Ishikawa (cell line): ENCODE results near the gene ACOXL.

Source experiments
- CEBPB ChIP-seq: IDR thresholded peaks from 2 replicates; pipeline ENCODE4 v1.6.1; 2012
- CREB1 ChIP-seq: IDR thresholded peaks from 2 replicates; pipeline ENCODE4 v1.6.1; 2012; ENCODE audit warnings: low read depth
- EGR1 ChIP-seq: IDR thresholded peaks from 2 replicates; pipeline ENCODE4 v1.6.1; 2012
- EP300 ChIP-seq: IDR thresholded peaks from 2 replicates; pipeline ENCODE4 v1.6.1; 2012; ENCODE audit warnings: borderline replicate concordance
- FOXM1 ChIP-seq: IDR thresholded peaks from 2 replicates; pipeline ENCODE4 v1.6.1; 2012; ENCODE audit warnings: low read depth, borderline replicate concordance
- NFIC ChIP-seq: IDR thresholded peaks from 2 replicates; pipeline ENCODE4 v1.6.1; 2012
- RAD21 ChIP-seq: IDR thresholded peaks from 2 replicates; pipeline ENCODE4 v1.6.1; 2012; ENCODE audit warnings: low read depth
- TAF1 ChIP-seq: IDR thresholded peaks from 2 replicates; pipeline ENCODE4 v1.6.1; 2012; ENCODE audit warnings: low read depth, mild to moderate bottlenecking
- TCF12 ChIP-seq: IDR thresholded peaks from 2 replicates; pipeline ENCODE4 v1.6.1; 2012; ENCODE audit warnings: low read depth
- TEAD4 ChIP-seq: IDR thresholded peaks from 2 replicates; pipeline ENCODE4 v1.6.1; 2012
- YY1 ChIP-seq: IDR thresholded peaks from 2 replicates; pipeline ENCODE4 v1.6.1; 2012; ENCODE audit warnings: low read depth
- ZBTB7A ChIP-seq: IDR thresholded peaks from 2 replicates; pipeline ENCODE4 v1.6.1; 2012; ENCODE audit warnings: low read depth
- TF ChIP-seq, protein P1 (sequence below): IDR thresholded peaks from 2 replicates; pipeline ENCODE4 v1.6.1; 2012
- TF ChIP-seq, protein P2 (sequence below): IDR thresholded peaks from 2 replicates; pipeline ENCODE4 v1.6.1; 2012; ENCODE audit warnings: low read depth, mild to moderate bottlenecking
- TF ChIP-seq, protein P3 (sequence below): IDR thresholded peaks from 2 replicates; pipeline ENCODE4 v1.6.1; 2012

ACOXL gene

DNA sequence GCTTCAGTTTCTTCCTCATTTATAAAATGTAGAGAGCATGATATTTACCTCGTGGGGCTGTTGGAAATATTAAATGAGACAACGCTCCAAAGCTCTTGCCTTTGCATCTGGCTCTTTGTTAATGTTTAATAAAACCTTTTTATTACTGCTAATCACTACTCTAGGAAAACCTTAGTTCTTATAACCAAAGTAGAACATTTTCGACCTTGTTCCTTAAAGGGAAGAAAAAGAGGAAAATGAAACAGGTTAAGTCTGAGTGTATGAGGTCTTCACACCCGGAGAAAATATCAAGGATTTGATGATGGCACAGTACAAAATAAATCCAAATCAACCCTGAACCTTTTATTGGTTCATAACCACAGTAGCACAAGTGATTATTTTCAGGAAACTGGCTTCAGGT, 301.8 kb downstream of the ACOXL start:
- TF ChIP-seq, protein P1, sequence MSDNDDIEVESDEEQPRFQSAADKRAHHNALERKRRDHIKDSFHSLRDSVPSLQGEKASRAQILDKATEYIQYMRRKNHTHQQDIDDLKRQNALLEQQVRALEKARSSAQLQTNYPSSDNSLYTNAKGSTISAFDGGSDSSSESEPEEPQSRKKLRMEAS, result no peak
- TF ChIP-seq, protein P2, sequence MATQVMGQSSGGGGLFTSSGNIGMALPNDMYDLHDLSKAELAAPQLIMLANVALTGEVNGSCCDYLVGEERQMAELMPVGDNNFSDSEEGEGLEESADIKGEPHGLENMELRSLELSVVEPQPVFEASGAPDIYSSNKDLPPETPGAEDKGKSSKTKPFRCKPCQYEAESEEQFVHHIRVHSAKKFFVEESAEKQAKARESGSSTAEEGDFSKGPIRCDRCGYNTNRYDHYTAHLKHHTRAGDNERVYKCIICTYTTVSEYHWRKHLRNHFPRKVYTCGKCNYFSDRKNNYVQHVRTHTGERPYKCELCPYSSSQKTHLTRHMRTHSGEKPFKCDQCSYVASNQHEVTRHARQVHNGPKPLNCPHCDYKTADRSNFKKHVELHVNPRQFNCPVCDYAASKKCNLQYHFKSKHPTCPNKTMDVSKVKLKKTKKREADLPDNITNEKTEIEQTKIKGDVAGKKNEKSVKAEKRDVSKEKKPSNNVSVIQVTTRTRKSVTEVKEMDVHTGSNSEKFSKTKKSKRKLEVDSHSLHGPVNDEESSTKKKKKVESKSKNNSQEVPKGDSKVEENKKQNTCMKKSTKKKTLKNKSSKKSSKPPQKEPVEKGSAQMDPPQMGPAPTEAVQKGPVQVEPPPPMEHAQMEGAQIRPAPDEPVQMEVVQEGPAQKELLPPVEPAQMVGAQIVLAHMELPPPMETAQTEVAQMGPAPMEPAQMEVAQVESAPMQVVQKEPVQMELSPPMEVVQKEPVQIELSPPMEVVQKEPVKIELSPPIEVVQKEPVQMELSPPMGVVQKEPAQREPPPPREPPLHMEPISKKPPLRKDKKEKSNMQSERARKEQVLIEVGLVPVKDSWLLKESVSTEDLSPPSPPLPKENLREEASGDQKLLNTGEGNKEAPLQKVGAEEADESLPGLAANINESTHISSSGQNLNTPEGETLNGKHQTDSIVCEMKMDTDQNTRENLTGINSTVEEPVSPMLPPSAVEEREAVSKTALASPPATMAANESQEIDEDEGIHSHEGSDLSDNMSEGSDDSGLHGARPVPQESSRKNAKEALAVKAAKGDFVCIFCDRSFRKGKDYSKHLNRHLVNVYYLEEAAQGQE, result no peak
- TF ChIP-seq CREB1, result no peak
- TF ChIP-seq FOXM1, result no peak
- no peak for TF ChIP-seq NFIC
- no peak for TF ChIP-seq YY1
- TF ChIP-seq ZBTB7A, result no peak

DNA sequence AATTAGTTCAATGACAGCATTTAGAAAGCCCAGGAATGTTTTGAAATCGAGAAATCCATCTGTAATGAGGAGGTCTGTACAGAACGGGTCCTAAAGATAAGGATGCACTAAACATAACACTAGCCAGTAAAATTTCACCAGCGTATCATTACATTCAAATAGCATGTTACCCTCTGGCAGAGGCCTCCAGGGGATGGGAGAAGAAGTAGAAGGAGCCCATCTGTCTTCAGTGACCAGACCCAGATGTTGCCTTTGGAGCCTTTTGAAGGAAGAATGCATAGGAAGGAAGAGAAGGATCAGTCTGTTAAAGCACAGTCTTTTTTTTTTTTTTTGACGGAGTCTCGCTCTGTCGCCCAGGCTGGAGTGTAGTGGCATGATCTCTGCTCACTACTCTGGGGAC, 302.2 kb downstream of the ACOXL start:
- TF ChIP-seq NFIC (no peak), CREB1 (no peak), EGR1 (no peak), ZBTB7A (no peak), EP300 (no peak), TAF1 (no peak)
- TF ChIP-seq, protein P3, sequence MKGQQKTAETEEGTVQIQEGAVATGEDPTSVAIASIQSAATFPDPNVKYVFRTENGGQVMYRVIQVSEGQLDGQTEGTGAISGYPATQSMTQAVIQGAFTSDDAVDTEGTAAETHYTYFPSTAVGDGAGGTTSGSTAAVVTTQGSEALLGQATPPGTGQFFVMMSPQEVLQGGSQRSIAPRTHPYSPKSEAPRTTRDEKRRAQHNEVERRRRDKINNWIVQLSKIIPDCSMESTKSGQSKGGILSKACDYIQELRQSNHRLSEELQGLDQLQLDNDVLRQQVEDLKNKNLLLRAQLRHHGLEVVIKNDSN, result no peak
- TF ChIP-seq, protein P1, result no peak
- TF ChIP-seq, protein P2, result no peak

DNA sequence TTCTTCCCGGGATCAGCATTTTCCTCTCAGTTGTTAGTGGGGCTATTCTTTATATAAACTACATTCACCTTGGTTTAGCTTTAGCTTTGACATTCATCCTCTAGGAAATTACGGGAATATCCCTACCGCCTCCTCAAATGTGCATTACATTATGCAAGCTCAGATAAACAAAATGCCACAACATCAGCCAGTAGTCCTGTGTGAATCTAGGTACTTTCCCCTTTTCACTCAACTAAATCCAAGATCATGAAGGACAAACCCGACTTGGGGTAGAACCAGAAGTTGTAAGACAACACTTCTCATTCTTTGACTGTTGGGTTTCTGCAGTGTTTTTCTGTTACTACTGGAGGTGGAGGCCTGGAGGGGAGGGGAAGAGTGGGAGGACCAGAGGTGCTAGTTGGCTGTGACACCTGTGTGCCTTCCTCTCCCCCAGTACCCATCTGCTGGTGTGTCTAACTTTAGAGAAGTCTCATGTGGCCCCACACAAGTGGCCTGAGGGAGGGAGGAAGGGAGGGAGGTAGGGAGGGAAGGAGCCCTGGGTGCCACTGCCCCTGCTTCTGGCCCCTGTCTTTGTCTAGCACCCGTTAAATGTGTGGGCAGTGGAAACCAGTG, 303.6 kb downstream of the ACOXL start:
- TF ChIP-seq TCF12 (no peak), ZBTB7A (no peak), CEBPB (no peak), EP300 (no peak), YY1 (no peak), FOXM1 (no peak), EGR1 (no peak)
- TF ChIP-seq, protein P3, result no peak
- TF ChIP-seq, protein P2, result no peak

DNA sequence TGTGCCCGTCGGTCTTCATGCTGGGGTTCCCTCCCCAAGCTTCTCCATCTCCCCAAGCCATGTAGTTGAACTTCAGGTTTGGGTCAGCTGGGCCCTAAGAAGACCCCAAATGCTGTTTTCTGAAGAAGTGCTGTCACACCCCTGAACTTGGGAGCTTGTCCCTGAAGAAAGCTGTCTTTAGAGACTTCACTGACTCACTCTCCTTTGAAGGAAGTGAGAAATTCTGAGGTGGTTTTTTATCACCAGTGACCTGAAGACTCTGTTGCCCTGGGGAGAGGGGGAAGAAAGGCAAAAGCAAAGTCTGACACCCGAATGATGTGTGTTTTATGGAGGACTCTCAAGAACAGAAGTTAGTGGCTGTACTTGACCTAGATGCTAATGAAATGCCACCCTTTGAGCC, 304.8 kb downstream of the ACOXL start:
- TF ChIP-seq TEAD4, result no peak
- no peak for TF ChIP-seq CREB1

DNA sequence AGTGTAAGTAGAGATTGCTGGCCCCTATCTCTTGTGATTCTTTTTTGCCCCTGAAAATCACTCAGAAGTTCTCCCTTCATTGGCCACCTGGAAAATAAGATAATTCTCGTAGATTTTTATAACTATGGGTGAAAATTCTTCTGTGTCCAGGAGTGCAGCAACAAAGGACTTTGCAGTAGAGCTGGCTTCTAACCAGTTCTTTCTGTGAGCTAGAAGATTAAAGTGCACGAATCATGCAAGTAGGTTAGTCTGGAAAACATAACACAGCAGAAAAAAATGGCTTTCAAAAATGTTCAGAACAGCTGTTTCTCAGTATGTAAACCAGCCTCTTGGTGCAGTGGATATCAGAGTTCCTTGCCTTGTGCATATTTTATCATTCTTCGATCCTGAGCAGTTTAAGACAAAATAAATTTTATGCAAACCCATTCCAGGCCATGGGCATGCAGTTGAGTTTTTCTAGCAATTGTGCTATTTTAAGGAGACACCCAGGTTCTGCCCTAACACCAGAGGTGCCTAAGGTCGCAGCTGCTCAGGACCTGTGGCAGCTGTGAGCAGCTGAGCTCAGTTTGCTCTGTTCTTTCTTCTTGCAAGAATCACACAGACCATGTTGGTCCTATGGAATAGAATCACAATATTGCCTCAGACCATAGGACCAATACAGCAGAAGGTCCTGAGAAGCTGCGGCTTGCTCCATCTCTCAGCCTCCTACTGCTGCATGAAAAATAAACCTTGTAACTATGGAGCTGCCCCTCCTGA, 307.4 kb downstream of the ACOXL start:
- TF ChIP-seq EGR1, result no peak
- TF ChIP-seq CREB1, result no peak
- no peak for TF ChIP-seq FOXM1
- no peak for TF ChIP-seq TCF12
- TF ChIP-seq, protein P1, result no peak
- TF ChIP-seq, protein P2, result no peak
- no peak for TF ChIP-seq TEAD4
- TF ChIP-seq NFIC, result no peak
- no peak for TF ChIP-seq EP300
- TF ChIP-seq YY1, result no peak
- TF ChIP-seq CEBPB, result no peak
- TF ChIP-seq TAF1, result no peak
- TF ChIP-seq ZBTB7A, result no peak
- TF ChIP-seq RAD21, result no peak
- TF ChIP-seq, protein P3, result no peak
